ENCODE data around the gene PTPRJ. TPM values are rescaled to one million over a fixed set of nuclear protein-coding genes. Genes with fewer than 3 reads are reported as not detected.

Gene PTPRJ
- total and polyA plus RNA-seq, 2 experiments from 2014 or later, result 8.9 to 12.4 TPM

GRCh38 chr11:48066881-48067800, 86.8 kb downstream of the PTPRJ start:
- no peak for TF ChIP-seq CTCF (IDR thresholded peaks at IDR 0.05; ENCODE audit: low read depth, low read length)
- H3K9me3 ChIP-seq (ENCODE audit: low read depth), result no peaks in the 10 kb centered on the region
- no peak overlapping the region for H3K4me3 ChIP-seq
- H3K4me1 ChIP-seq (ENCODE audit: low read depth), result peaks cover 12% of the 10 kb centered on the region
- no peaks in the 10 kb centered on the region for H3K36me3 ChIP-seq
- no peaks in the 10 kb centered on the region for H3K27me3 ChIP-seq
- H3K27ac ChIP-seq, result peak overlapping the region; percentile 52
- no peak for DNase-seq (ENCODE audit: low read depth in 1 of 2, low spot score in 1 of 2)

GRCh38 chr11:48073031-48073861, 92.9 kb downstream of the PTPRJ start:
- DNase-seq (ENCODE audit: low read depth in 1 of 2, low spot score in 1 of 2), result no peak
- Histone ChIP-seq H3K9me3 (ENCODE audit: low read depth) (no peaks in the 10 kb centered on the region), H3K4me3 (no peak overlapping the region), H3K27ac (no peak overlapping the region), H3K36me3 (no peaks in the 10 kb centered on the region), H3K4me1 (ENCODE audit: low read depth) (no peaks in the 10 kb centered on the region), H3K27me3 (no peaks in the 10 kb centered on the region)
- TF ChIP-seq CTCF (IDR thresholded peaks at IDR 0.05; ENCODE audit: low read depth, low read length), result no peak

GRCh38 chr11:48074425-48075181, 94.2 kb downstream of the PTPRJ start:
- Histone ChIP-seq H3K9me3 (ENCODE audit: low read depth) (no peaks in the 10 kb centered on the region), H3K27me3 (no peaks in the 10 kb centered on the region), H3K4me1 (ENCODE audit: low read depth) (no peaks in the 10 kb centered on the region), H3K4me3 (no peak overlapping the region), H3K36me3 (no peaks in the 10 kb centered on the region), H3K27ac (no peak overlapping the region)
- DNase-seq (ENCODE audit: low read depth in 1 of 2, low spot score in 1 of 2), result no peak
- TF ChIP-seq CTCF (IDR thresholded peaks at IDR 0.05; ENCODE audit: low read depth, low read length), result no peak

- DNase-seq (ENCODE audit: low read depth in 1 of 2, low spot score in 1 of 2), result no peak
- TF ChIP-seq CTCF (IDR thresholded peaks at IDR 0.05; ENCODE audit: low read depth, low read length), result no peak
- H3K4me3 ChIP-seq, result no peak overlapping the region
- no peaks in the 10 kb centered on the region for H3K36me3 ChIP-seq
- H3K27ac ChIP-seq, result no peak overlapping the region
- no peaks in the 10 kb centered on the region for H3K4me1 ChIP-seq (ENCODE audit: low read depth)
- H3K27me3 ChIP-seq, result no peaks in the 10 kb centered on the region
- H3K9me3 ChIP-seq (ENCODE audit: low read depth), result no peaks in the 10 kb centered on the region
Observed at GRCh38 chr11:48075637-48076036, 95.3 kb downstream of the PTPRJ start.

- DNase-seq (ENCODE audit: low read depth in 1 of 2, low spot score in 1 of 2), result no peak
- no peak overlapping the region for H3K27ac ChIP-seq
- no peaks in the 10 kb centered on the region for H3K36me3 ChIP-seq
- TF ChIP-seq CTCF (IDR thresholded peaks at IDR 0.05; ENCODE audit: low read depth, low read length), result no peak
- H3K4me1 ChIP-seq (ENCODE audit: low read depth), result no peaks in the 10 kb centered on the region
- no peaks in the 10 kb centered on the region for H3K9me3 ChIP-seq (ENCODE audit: low read depth)
- H3K27me3 ChIP-seq, result no peaks in the 10 kb centered on the region
- no peak overlapping the region for H3K4me3 ChIP-seq
Observed at GRCh38 chr11:48077251-48077650, 96.9 kb downstream of the PTPRJ start.

Measured in cardiac muscle cell (in vitro differentiated cells and primary cell).